HEK293T (cell line): ENCODE results near the gene KCND3.

ENCODE experiments used
- ARNT ChIP-seq: fragments of 450-650 bp; IDR thresholded peaks from 2 replicates; pipeline ENCODE4 v1.6.1; 2017; ENCODE audit warnings: mild to moderate bottlenecking
- ELF4 ChIP-seq: fragments of 450-650 bp; IDR thresholded peaks from 2 replicates; pipeline ENCODE4 v1.6.1; 2017; ENCODE audit warnings: antibody characterized with exemption
- FOXK2 ChIP-seq: fragments of 450-650 bp; IDR thresholded peaks from 2 replicates; pipeline ENCODE4 v1.6.1; 2016; ENCODE audit warnings: mild to moderate bottlenecking
- FOXM1 ChIP-seq: fragments of 450-650 bp; IDR thresholded peaks from 2 replicates; pipeline ENCODE4 v1.6.1; 2017; ENCODE audit warnings: mild to moderate bottlenecking, borderline replicate concordance
- LEF1 ChIP-seq: fragments of 450-650 bp; IDR thresholded peaks from 2 replicates; pipeline ENCODE4 v1.6.1; 2017; ENCODE audit warnings: mild to moderate bottlenecking, borderline replicate concordance
- TARDBP ChIP-seq: fragments of 450-650 bp; IDR thresholded peaks from 2 replicates; pipeline ENCODE4 v1.6.1; 2016

DNA sequence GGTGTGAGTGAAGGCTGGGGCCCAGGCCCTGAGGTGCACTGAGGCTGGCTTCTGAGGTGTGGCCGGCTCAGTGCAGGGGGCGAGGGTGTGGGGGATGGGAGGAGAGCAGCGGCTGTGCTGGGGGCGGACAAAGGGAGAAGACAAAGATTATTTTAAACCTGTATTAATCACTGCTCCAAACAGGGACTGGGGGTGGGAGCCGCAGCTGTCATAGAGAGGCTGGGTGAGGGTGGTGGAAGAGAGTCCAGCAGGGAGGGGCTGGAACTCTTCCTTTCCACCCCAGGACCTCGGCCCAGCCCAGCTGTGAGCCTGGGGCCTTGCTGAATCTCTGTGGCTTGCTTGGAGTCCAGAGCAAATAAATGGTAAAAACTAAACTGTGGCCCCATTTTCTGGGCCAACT is 106.9 kb downstream of the KCND3 start:
- TF ChIP-seq ARNT (no peak), LEF1 (no peak), TARDBP (no peak), FOXM1 (no peak), ELF4 (no peak), FOXK2 (no peak)
